SHP77 (cell line): Measurements from ENCODE around the gene GJA9.

Experiments
- DNase-seq, 2 experiments: peaks; one replicate each; lab custom pipeline; 2025; lab: John Stamatoyannopoulos, UW

Gene GJA9

GRCh38 chr1:38831731-38832369, 49.5 kb downstream of the GJA9 start:
- no peak for DNase-seq

GRCh38 chr1:38829368-38829767, 52.0 kb downstream of the GJA9 start:
- no peak for DNase-seq

- no peak for DNase-seq
Observed at GRCh38 chr1:38827318-38827717, 54.1 kb downstream of the GJA9 start.

- no peak for DNase-seq
Observed at GRCh38 chr1:38826886-38827285, 54.5 kb downstream of the GJA9 start.

DNA sequence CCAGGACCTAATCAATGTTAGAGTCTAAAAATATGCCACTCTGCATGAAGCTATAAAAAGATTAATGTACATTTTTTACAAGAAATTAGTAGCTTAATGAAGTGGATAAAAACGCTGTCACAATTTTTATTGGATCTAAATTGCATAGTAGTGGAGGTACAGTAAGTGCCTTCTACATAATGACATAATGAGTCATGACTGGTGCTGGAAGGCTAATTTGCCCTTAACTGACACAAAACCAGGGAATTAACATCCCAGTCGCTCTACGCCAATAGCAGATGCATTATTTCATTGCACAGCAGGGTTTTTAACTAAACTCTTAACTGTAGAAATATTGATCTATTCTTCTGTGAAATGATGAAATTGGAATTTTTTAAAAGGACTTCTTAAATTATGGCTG, 55.1 kb downstream of the GJA9 start:
- DNase-seq: no peak
